BJ (cell line): ENCODE data around the gene CD7. TPM values are rescaled to one million over a fixed set of nuclear protein-coding genes. Genes with fewer than 3 reads are reported as not detected.
A peak's percentile ranks its signal among the peaks of the same experiment; 100 is the strongest.
"Not testable (repeated sequence)": the region's sequence is repeated elsewhere in the genome, so short reads cannot be mapped to it uniquely, and the experiment has no call there.

Experiments used
- CTCF ChIA-PET: fragments of 350-600 bp; formaldehyde crosslinking; extraction: SDS; loops from one replicate; lab custom pipeline; 2021; ENCODE audit warnings: antibody characterized with exemption, inconsistent platforms; lab: Yijun Ruan, JAX
- POLR2A ChIA-PET: fragments of 300-600 bp; sonication (Branson Sonifier 250); formaldehyde crosslinking; extraction: SDS; loops from one replicate; lab custom pipeline; 2021; ENCODE audit warnings: antibody characterized with exemption; lab: Charles Lee
- DNase-seq: peaks from one replicate; pipeline ENCODE4 v3.0.0-alpha.2; 2011; ENCODE audit warnings: low read depth
- H3K27me3 ChIP-seq: 2 replicates; pipeline ENCODE4 v1.6.0; 2011; ENCODE audit warnings: low read length; ENCODE audit not compliant: control insufficient read depth, insufficient read depth
- H3K36me3 ChIP-seq: 2 replicates; pipeline ENCODE4 v1.5.1; 2011; ENCODE audit warnings: low read length; ENCODE audit not compliant: control insufficient read depth, insufficient read depth
- H3K4me3 ChIP-seq: 2 replicates; pipeline ENCODE4 v1.5.1; 2011; ENCODE audit warnings: low read depth, mild to moderate bottlenecking, control low read depth, low read length
- CTCF ChIP-seq: IDR thresholded peaks from 2 replicates; pipeline ENCODE4 v1.5.1; 2011; ENCODE audit warnings: low read depth, mild to moderate bottlenecking, control low read depth, inconsistent platforms, low read length, moderate library complexity; ENCODE audit not compliant: insufficient read depth
- polyA plus RNA-seq: library from polyadenylated mRNA; depleted of rRNA; stranded (reverse); fragments of >200 nt; gene quantifications from 2 replicates; pipeline ENCODE4 v1.2.3, GENCODE V29; 2011

Gene CD7
- polyA plus RNA-seq, 1 experiment = 0.22 TPM

DNA sequence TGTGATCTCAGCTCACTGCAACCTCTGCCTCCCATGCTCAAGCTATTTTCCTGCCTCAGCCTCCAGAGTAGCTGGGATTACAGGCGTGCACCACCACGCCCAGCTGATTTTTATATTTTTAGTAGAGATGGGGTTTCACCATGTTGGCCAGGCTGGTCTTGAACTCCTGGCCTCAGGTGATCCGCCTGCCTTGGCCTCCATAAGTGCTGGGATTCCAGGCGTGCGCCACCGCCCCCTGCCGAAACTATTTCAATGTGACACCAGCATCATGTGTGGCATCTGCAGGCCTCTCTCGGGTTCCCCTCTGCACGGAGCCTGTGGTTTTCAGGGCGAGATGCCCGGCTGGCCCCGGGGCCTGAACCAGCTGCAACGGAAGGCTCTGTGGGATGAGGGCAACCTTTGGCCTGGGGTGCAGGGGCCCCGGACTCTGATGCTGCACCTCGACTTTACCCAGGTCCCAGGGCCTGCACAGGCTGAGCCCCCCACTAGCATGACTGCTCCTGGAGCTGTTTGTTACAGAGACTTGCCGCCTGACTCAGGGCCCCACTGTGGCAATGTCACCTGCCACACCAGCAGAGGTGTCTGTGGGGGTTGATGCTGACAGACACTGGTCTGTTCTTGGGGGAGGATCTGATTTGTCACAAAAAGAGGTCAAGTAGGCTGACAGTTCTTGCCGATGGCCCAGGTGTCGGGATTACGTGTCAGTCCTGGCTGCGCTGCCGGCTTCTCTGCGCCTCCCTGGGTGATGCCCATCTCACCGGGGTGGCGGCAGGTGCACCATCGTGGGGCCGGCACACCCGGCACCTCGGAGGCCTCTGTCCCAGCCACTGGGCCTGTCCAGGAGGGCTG lies 33.0 kb upstream of the CD7 start:
- H3K36me3 ChIP-seq = no peaks in the 10 kb centered on the region
- no peak for TF ChIP-seq CTCF
- H3K4me3 ChIP-seq = no peak overlapping the region
- no peak for DNase-seq
- ChIA-PET POLR2A (no interaction called here), CTCF (interaction anchor here (0.7 to 4.2 kb wide), 22 partner anchors 8 to 210 kb away, joined by 3 to 36 read pairs (median 4); partner anchors contain the start of genes HEXD, NARF, OGFOD3 and SECTM1)
- peaks cover 3% of the 10 kb centered on the region; the same call in 1 of the 2 replicates for H3K27me3 ChIP-seq

- H3K4me3 ChIP-seq = no peak overlapping the region
- CTCF ChIA-PET = interaction anchor here (0.6 to 4.2 kb wide), 7 partner anchors 48 to 160 kb away, joined by 3 to 36 read pairs (median 4); partner anchors contain the start of gene NARF
- no peaks in the 10 kb centered on the region for H3K36me3 ChIP-seq
- peak; percentile 76 for DNase-seq
- TF ChIP-seq CTCF = no peak
- POLR2A ChIA-PET = interaction anchor here (0.6 kb wide), 1 partner anchor 19 kb away, joined by 3 read pairs; no protein-coding TSS in a partner anchor
- H3K27me3 ChIP-seq = peaks cover 3% of the 10 kb centered on the region; the same call in 1 of the 2 replicates
Observed at GRCh38 chr17:82349287-82349701, 31.9 kb upstream of the CD7 start.

DNA sequence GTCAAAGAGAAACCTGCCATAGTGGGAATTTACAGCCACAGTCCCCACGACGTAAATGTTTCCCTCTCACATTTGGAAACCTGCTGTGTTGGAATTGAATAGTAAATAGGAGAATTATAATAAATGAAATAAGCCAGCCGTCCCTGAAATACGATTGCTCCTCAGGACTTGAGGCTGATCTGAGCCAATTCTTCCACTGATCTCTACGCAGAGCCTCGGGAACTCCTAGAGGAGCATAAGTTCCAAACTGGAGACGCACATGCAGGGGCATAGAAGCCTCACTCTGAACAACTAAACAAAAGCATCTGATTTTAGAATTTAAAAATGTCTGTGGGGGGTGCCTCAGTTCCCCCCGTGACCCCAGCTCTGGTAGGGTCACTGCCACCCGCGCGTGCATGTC lies 31.5 kb upstream of the CD7 start:
- TF ChIP-seq CTCF = no peak
- POLR2A ChIA-PET = interaction anchor here (0.6 kb wide), 1 partner anchor 19 kb away, joined by 3 read pairs; no protein-coding TSS in a partner anchor
- Histone ChIP-seq H3K36me3 (no peaks in the 10 kb centered on the region), H3K4me3 (no peak overlapping the region), H3K27me3 (no peaks in the 10 kb centered on the region)
- CTCF ChIA-PET = interaction anchor here (1.7 kb wide), 1 partner anchor 105 kb away, joined by 4 read pairs; no protein-coding TSS in a partner anchor
- DNase-seq = no peak

DNA sequence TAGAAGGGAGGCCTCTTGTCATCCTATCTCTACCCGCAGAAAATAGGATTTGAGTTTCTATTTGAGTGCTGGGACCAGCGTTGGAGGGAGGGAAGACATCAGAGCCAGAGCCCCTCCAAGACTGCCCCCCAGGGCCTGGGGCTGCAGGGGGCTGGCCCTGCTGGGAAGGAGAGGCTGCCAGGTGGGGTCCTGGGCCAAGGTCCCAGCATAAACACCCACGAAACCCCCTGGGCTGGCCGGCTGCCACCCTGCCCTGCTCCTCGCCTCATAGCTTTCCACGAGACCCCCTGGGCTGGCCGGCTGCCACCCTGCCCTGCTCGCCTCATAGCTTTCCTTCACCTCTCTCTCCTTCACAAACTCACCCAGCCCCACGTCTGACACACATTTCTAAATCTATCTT lies 31.0 kb upstream of the CD7 start:
- POLR2A ChIA-PET = no interaction called here

DNA sequence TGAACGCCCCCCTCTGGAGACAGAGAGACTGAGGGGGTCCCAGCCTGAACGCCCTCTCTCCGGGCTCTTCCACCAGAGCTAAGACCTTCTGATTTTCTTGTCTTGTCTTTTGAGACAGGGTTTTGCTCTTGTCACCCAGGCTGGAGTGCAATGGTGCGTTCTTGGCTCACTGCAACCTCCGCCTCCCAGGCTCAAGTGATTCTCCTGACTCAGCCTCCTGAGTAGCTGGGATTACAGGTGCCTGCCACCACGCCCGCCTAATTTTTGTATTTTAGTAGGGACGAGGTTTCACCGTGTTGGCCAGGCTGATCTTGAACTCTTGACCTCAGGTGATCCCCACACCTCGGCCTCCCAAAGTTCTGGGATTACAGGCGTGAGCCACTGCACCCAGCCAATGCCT lies 30.6 kb upstream of the CD7 start:
- CTCF ChIA-PET, H3K27me3 ChIP-seq, H3K36me3 ChIP-seq, H3K4me3 ChIP-seq, POLR2A ChIA-PET, DNase-seq: not testable (repeated sequence)

More for the DNA sequence above, 31.0 kb upstream of the CD7 start:
- CTCF ChIA-PET = interaction anchor here (1.7 kb wide), 1 partner anchor 104 kb away, joined by 4 read pairs; no protein-coding TSS in a partner anchor
- Histone ChIP-seq H3K4me3 (no peak overlapping the region), H3K36me3 (no peaks in the 10 kb centered on the region), H3K27me3 (no peaks in the 10 kb centered on the region)
- no peak for DNase-seq
- TF ChIP-seq CTCF = no peak
